ENCODE data around the gene LRIG1. TPM values are rescaled to one million over a fixed set of nuclear protein-coding genes. Genes with fewer than 3 reads are reported as not detected.
A peak's percentile ranks its signal among the peaks of the same experiment; 100 is the strongest.

The LRIG1 gene
- total and polyA plus RNA-seq, 10 of the 15 experiments (the other 5 are each of a cell fraction or from before 2014, with no cell fraction given): 0.84 to 16.4 (median 8.1) TPM

DNA sequence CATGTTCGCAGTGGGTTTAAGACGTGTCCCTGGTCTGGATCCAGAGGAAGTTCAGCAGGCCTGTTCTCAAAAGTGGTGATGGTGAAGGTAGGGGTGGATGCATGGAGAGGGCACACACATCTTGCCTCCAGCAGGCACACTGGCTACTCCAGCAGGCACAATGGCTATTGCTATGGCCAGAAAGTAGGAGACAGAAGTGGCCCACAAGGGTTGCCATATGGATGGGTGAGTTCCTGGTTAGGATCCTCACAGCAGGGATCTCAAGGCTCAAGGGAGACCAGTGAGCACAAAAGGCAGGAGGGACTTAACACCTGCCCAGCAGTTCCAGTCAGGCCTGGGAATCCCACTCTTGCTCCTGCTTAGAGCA, 107.9 kb downstream of the LRIG1 start:
- Histone ChIP-seq H3K27me3 (replicated peaks in 1 of 2; ENCODE audit: control insufficient read depth in 2 of 2, insufficient read depth in 2 of 2, low read length in 1 of 2) (no peaks in the 10 kb centered on the region), H3K27ac (ENCODE audit: control insufficient read depth, insufficient read depth) (no peak overlapping the region), H3K4me3 (0 out of 2 replicates have a peak overlapping the region, but pooled peaks have one; percentile 29), H3K4me2 (ENCODE audit: control insufficient read depth, insufficient read depth) (peak overlapping the region; percentile 86; the same call in 1 of the 2 replicates), H3K4me1 (ENCODE audit: control insufficient read depth, insufficient read depth, low read length) (peaks cover 23% of the 10 kb centered on the region), H3K9ac (ENCODE audit: control insufficient read depth, insufficient read depth, low read length) (peak overlapping the region; percentile 7; the same call in 1 of the 2 replicates), H3K9me3 (replicated peaks; ENCODE audit: control insufficient read depth, insufficient read depth, low read length) (no peaks in the 10 kb centered on the region), H3K79me2 (ENCODE audit: control insufficient read depth, insufficient read depth, low read length) (no peaks in the 10 kb centered on the region), H3K36me3 (ENCODE audit: control insufficient read depth in 2 of 2, insufficient read depth in 2 of 2, low read length in 1 of 2) (no peaks in the 10 kb centered on the region; a peak in 2 of 4 replicates), H2AFZ (ENCODE audit: control insufficient read depth, low read depth, low read length) (no peak overlapping the region), H4K20me1 (ENCODE audit: control insufficient read depth, insufficient read depth) (no peaks in the 10 kb centered on the region)
- WGBS (ENCODE audit: insufficient coverage, insufficient replicate concordance, low lambda C conversion rate, missing lambda C conversion rate): 85% methylated on average over 2 of the region's 2 CpGs
- ATAC-seq (no peak), DNase-seq (ENCODE audit: low read depth, low spot score) (no peak), FAIRE-seq (no peak)
- CTCF ChIA-PET: interaction anchor here (0.8 to 1.9 kb wide), 6 partner anchors 11 to 423 kb away, joined by 3 to 7 read pairs (median 4); no protein-coding TSS in a partner anchor
- TF ChIP-seq NFXL1 (IDR thresholded peaks at IDR 0.05; ENCODE audit: borderline replicate concordance) (no peak), PRDM15 (CRISPR knock-in tag; IDR thresholded peaks at IDR 0.05) (no peak), BACH1 (IDR thresholded peaks at IDR 0.05; ENCODE audit: borderline replicate concordance) (no peak)
- SMC1A ChIA-PET (ENCODE audit: uncharacterized antibody, unreplicated experiment): interaction anchor here (0.7 to 2.5 kb wide), 6 partner anchors 8 to 107 kb away, joined by 3 to 29 read pairs (median 6); no protein-coding TSS in a partner anchor
- BruUV-seq (replicated peaks): no TSS peak
- RAD21 ChIA-PET (ENCODE audit: unreplicated experiment): interaction anchor here (0.7 to 1.1 kb wide), 2 partner anchors 116 to 139 kb away, joined by 3 read pairs; no protein-coding TSS in a partner anchor
- intact Hi-C loops (cut with micrococcal nuclease; ENCODE audit: unreplicated experiment) (loop anchor here (5.0 kb wide), 1 partner anchor 89 kb away; no protein-coding TSS in a partner anchor), in situ Hi-C loops (cut with MboI) (no loop called here)
- POLR2A ChIA-PET: interaction anchor here (1.1 kb wide), 1 partner anchor 9 kb away, joined by 3 read pairs; no protein-coding TSS in a partner anchor
